Measurements from ENCODE around the gene STX1A. TPM values are rescaled to one million over a fixed set of nuclear protein-coding genes. Genes with fewer than 3 reads are reported as not detected.

The STX1A gene
- total and polyA plus RNA-seq, 2 of the 13 experiments (the other 11 are each of a cell fraction or from before 2014, with no cell fraction given), result 6.1 to 12.2 TPM

DNA sequence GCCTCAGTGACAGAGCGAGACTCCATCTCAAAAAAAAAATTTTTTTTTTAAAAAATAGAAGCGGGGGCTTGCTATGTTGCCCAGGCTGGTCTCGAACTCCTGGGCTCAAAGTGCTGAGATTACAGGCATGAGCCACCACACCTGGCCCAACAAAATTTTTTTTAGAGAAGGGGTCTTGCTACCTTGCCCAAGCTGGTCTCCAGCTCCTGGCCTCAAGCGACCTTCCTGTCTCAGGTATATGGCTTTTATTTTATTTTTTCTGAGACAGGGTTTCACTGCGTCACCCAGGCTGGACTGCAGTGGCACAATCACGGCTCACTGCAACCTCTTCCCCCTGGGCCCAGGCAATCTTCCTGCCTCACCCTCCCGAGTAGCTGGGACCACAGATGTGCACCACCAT, 20.7 kb upstream of the STX1A start:
- Histone ChIP-seq H3K27me3 (ENCODE audit: control insufficient read depth in 1 of 2, insufficient read depth in 2 of 2, low read length in 2 of 2) (no peaks in the 10 kb centered on the region), H2AFZ (ENCODE audit: low read length) (no peak overlapping the region), H3K4me2 (ENCODE audit: low read depth, low read length) (no peak overlapping the region), H3K9ac (ENCODE audit: insufficient read depth, low read depth, low read length) (no peak overlapping the region), H3K9me3 (ENCODE audit: low read length) (no peaks in the 10 kb centered on the region), H3K4me3 (replicated peaks in 1 of 3; ENCODE audit: insufficient read depth in 1 of 3, low read depth in 2 of 3, low read length in 3 of 3) (no peak overlapping the region), H3K27ac (ENCODE audit: extremely low read length, insufficient read depth, low read length) (no peak overlapping the region), H3K36me3 (replicated peaks in 1 of 2; ENCODE audit: control insufficient read depth in 1 of 2, insufficient read depth in 2 of 2, low read length in 2 of 2) (peaks cover 0 to 9% of the 10 kb centered on the region in 2 experiments; a peak in 1 of 5 replicates), H4K20me1 (ENCODE audit: insufficient read depth, low read length) (no peaks in the 10 kb centered on the region), H3K4me1 (ENCODE audit: insufficient read depth, low read length) (peaks cover 37% of the 10 kb centered on the region), H3K79me2 (ENCODE audit: insufficient read depth, low read length) (no peaks in the 10 kb centered on the region)
- intact Hi-C loops (cut with micrococcal nuclease; ENCODE audit: unreplicated experiment), result loop anchor here (5.0 kb wide), 1 partner anchor 117 kb away; no protein-coding TSS in a partner anchor
- peak; percentile 49; the same call in 1 of the 2 replicates for TF ChIP-seq ZNF121 (CRISPR knock-in tag; IDR thresholded peaks at IDR 0.05)
- TF ChIP-seq, protein P1, sequence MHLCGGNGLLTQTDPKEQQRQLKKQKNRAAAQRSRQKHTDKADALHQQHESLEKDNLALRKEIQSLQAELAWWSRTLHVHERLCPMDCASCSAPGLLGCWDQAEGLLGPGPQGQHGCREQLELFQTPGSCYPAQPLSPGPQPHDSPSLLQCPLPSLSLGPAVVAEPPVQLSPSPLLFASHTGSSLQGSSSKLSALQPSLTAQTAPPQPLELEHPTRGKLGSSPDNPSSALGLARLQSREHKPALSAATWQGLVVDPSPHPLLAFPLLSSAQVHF (CRISPR knock-in tag; IDR thresholded peaks at IDR 0.05), result no peak
- ChIA-PET POLR2A (no interaction called here), CTCF (ENCODE audit: low intra/inter-chr PET ratio, low total read pairs) (no interaction called here)
- DNase-seq (ENCODE audit: low spot score), result no peak
- no peak for ATAC-seq
- in situ Hi-C loops (cut with HindIII; ENCODE audit: extremely low pct_ligation_motif_present, low pct_unique_long_range_greater_than_20kb), result no loop called here
- FAIRE-seq, result no peak
- BruUV-seq (replicated peaks), result no TSS peak
- WGBS (ENCODE audit: low lambda C conversion rate), result 84% methylated on average over 7 of the region's 7 CpGs

DNA sequence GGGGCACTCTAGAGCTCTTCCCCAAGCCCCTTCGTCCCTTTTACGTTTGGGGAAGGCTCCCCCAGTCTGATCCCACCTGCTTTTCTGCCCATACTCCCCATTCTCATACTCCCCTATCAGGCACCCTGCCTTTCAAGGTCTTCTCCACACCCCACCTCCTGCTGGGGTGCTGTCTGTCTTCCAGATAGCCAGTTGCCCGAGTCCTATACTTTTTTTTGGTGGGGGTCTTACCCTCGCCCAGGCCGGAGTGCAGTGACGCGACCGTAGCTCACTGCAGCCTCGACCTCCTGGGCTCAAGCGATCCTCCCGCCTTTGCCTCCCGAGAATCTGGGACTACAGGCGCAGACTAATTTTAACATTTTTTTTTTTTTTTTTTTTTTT, 19.9 kb upstream of the STX1A start:
- ChIA-PET POLR2A (interaction anchor here (1.2 to 1.6 kb wide), 4 partner anchors 10 to 136 kb away, joined by 3 to 6 read pairs (median 6); partner anchors contain the start of gene MLXIPL), CTCF (ENCODE audit: low intra/inter-chr PET ratio, low total read pairs) (no interaction called here)
- no TSS peak for BruUV-seq (replicated peaks)
- Histone ChIP-seq H3K79me2 (ENCODE audit: insufficient read depth, low read length) (no peaks in the 10 kb centered on the region), H3K4me2 (ENCODE audit: low read depth, low read length) (peak overlapping the region; percentile 98), H3K4me3 (replicated peaks in 1 of 3; ENCODE audit: insufficient read depth in 1 of 3, low read depth in 2 of 3, low read length in 3 of 3) (peak overlapping the region; percentile 75 to 97 (median 92)), H3K9me3 (ENCODE audit: low read length) (no peaks in the 10 kb centered on the region), H3K36me3 (replicated peaks in 1 of 2; ENCODE audit: control insufficient read depth in 1 of 2, insufficient read depth in 2 of 2, low read length in 2 of 2) (peaks cover 0 to 9% of the 10 kb centered on the region in 2 experiments; a peak in 1 of 5 replicates), H4K20me1 (ENCODE audit: insufficient read depth, low read length) (no peaks in the 10 kb centered on the region), H3K9ac (ENCODE audit: insufficient read depth, low read depth, low read length) (peak overlapping the region; percentile 95), H3K27me3 (ENCODE audit: control insufficient read depth in 1 of 2, insufficient read depth in 2 of 2, low read length in 2 of 2) (no peaks in the 10 kb centered on the region), H2AFZ (ENCODE audit: low read length) (no peak overlapping the region), H3K4me1 (ENCODE audit: insufficient read depth, low read length) (peaks cover 44% of the 10 kb centered on the region), H3K27ac (ENCODE audit: extremely low read length, insufficient read depth, low read length) (peak overlapping the region; percentile 67)
- intact Hi-C loops (cut with micrococcal nuclease; ENCODE audit: unreplicated experiment) (no loop called here), in situ Hi-C loops (cut with HindIII; ENCODE audit: extremely low pct_ligation_motif_present, low pct_unique_long_range_greater_than_20kb) (no loop called here)
- DNase-seq (ENCODE audit: low spot score) (no peak), FAIRE-seq (no peak), ATAC-seq (no peak)
- 68% methylated on average over 13 of the region's 13 CpGs for WGBS (ENCODE audit: low lambda C conversion rate)
- TF ChIP-seq SRY (CRISPR knock-in tag; IDR thresholded peaks at IDR 0.05) (0 out of 2 replicates have a peak, but pooled peaks have one; percentile 8), SNAPC2 (CRISPR knock-in tag; IDR thresholded peaks at IDR 0.05) (no peak), RXRB (CRISPR knock-in tag; IDR thresholded peaks at IDR 0.05; ENCODE audit: borderline replicate concordance) (no peak), ZNF7 (CRISPR knock-in tag; IDR thresholded peaks at IDR 0.05) (no peak), ZNF556 (CRISPR knock-in tag; IDR thresholded peaks at IDR 0.05; ENCODE audit: borderline replicate concordance) (no peak), TOE1 (CRISPR knock-in tag; IDR thresholded peaks at IDR 0.05) (no peak), TARDBP (CRISPR knock-in tag; IDR thresholded peaks at IDR 0.05) (no peak)
- TF ChIP-seq, protein P2, sequence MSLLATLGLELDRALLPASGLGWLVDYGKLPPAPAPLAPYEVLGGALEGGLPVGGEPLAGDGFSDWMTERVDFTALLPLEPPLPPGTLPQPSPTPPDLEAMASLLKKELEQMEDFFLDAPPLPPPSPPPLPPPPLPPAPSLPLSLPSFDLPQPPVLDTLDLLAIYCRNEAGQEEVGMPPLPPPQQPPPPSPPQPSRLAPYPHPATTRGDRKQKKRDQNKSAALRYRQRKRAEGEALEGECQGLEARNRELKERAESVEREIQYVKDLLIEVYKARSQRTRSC (CRISPR knock-in tag; IDR thresholded peaks at IDR 0.05; ENCODE audit: low read depth), result no peak
- TF ChIP-seq, protein P3, sequence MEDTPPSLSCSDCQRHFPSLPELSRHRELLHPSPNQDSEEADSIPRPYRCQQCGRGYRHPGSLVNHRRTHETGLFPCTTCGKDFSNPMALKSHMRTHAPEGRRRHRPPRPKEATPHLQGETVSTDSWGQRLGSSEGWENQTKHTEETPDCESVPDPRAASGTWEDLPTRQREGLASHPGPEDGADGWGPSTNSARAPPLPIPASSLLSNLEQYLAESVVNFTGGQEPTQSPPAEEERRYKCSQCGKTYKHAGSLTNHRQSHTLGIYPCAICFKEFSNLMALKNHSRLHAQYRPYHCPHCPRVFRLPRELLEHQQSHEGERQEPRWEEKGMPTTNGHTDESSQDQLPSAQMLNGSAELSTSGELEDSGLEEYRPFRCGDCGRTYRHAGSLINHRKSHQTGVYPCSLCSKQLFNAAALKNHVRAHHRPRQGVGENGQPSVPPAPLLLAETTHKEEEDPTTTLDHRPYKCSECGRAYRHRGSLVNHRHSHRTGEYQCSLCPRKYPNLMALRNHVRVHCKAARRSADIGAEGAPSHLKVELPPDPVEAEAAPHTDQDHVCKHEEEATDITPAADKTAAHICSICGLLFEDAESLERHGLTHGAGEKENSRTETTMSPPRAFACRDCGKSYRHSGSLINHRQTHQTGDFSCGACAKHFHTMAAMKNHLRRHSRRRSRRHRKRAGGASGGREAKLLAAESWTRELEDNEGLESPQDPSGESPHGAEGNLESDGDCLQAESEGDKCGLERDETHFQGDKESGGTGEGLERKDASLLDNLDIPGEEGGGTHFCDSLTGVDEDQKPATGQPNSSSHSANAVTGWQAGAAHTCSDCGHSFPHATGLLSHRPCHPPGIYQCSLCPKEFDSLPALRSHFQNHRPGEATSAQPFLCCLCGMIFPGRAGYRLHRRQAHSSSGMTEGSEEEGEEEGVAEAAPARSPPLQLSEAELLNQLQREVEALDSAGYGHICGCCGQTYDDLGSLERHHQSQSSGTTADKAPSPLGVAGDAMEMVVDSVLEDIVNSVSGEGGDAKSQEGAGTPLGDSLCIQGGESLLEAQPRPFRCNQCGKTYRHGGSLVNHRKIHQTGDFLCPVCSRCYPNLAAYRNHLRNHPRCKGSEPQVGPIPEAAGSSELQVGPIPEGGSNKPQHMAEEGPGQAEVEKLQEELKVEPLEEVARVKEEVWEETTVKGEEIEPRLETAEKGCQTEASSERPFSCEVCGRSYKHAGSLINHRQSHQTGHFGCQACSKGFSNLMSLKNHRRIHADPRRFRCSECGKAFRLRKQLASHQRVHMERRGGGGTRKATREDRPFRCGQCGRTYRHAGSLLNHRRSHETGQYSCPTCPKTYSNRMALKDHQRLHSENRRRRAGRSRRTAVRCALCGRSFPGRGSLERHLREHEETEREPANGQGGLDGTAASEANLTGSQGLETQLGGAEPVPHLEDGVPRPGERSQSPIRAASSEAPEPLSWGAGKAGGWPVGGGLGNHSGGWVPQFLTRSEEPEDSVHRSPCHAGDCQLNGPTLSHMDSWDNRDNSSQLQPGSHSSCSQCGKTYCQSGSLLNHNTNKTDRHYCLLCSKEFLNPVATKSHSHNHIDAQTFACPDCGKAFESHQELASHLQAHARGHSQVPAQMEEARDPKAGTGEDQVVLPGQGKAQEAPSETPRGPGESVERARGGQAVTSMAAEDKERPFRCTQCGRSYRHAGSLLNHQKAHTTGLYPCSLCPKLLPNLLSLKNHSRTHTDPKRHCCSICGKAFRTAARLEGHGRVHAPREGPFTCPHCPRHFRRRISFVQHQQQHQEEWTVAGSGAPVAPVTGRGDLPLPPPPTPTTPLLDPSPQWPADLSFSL (CRISPR knock-in tag; IDR thresholded peaks at IDR 0.05), result no peak
